ENCODE data around the gene CHEK1. TPM values are rescaled to one million over a fixed set of nuclear protein-coding genes. Genes with fewer than 3 reads are reported as not detected.

CHEK1 gene
- total and polyA plus RNA-seq, 2 of the 4 experiments (the other 2 are of a cell fraction): 16.0 to 22.6 TPM

DNA sequence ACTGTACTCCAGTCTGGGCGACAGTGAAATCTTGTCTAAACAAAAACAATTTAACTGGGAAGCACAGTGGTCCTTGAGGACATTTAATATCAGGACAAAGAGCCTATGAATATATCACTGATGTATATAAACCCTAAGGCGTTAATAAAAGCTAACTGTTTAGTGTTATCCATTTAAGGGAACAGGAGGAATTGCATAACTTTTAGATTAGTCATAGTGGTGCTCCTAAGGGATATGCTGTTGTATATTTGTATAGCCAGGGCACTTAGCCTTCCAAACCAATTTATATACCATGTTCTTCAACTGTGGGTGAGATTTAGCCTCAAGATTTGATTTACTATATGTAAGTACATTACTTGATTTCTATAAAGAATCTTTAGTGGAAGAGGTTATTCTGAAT lies 3.0 kb upstream of the CHEK1 start:
- Histone ChIP-seq H3K14ac (replicated peaks; ENCODE audit: low read depth, low read length) (peak overlapping the region; percentile 43; the same call in 1 of the 2 replicates), H2BK120ac (ENCODE audit: low read depth, low read length) (peak overlapping the region; percentile 20), H3K9ac (ENCODE audit: low read depth, low read length) (no peak overlapping the region), H3K23ac (ENCODE audit: low read depth, low read length) (no peak overlapping the region), H2BK5ac (ENCODE audit: low read depth, low read length, poor library complexity, severe bottlenecking) (peak overlapping the region; percentile 80), H2BK20ac (ENCODE audit: low read depth, low read length) (peak overlapping the region; percentile 47; the same call in 1 of the 2 replicates), H4K5ac (ENCODE audit: low read depth, low read length) (no peak overlapping the region; the same call in 1 of the 2 replicates), H3K4me1 (ENCODE audit: control insufficient read depth, insufficient read depth, low read length) (peaks cover 8% of the 10 kb centered on the region), H3K9me3 (ENCODE audit: control insufficient read depth, insufficient read depth, low read length) (no peaks in the 10 kb centered on the region), H3K56ac (ENCODE audit: extremely low read depth, insufficient read depth, low read length) (no peak overlapping the region), H3K79me1 (ENCODE audit: low read depth in 1 of 2, low read length in 2 of 2) (peaks cover 7 to 31% of the 10 kb centered on the region in 2 experiments; a peak in 3 of 4 replicates), H3K9me1 (ENCODE audit: insufficient read depth, low read length) (no peaks in the 10 kb centered on the region), H2AK9ac (replicated peaks; ENCODE audit: low read depth, low read length, poor library complexity) (no peak overlapping the region), H4K91ac (ENCODE audit: insufficient read depth, low read depth, low read length) (peak overlapping the region; percentile 76; the same call in 1 of the 2 replicates), H3K4me2 (ENCODE audit: low read depth, low read length) (no peak overlapping the region), H3K18ac (ENCODE audit: low read depth, low read length) (0 out of 2 replicates have a peak overlapping the region, but pooled peaks have one; percentile 41), H3K4ac (ENCODE audit: low read depth, low read length) (peak overlapping the region; percentile 44), H3K27ac (ENCODE audit: insufficient read depth, low read length) (peak overlapping the region; percentile 60; the same call in 1 of the 2 replicates), H2AFZ (replicated peaks; ENCODE audit: low read length, poor library complexity) (no peak overlapping the region), H2AK5ac (ENCODE audit: low read depth, low read length) (peak overlapping the region; percentile 56), H4K20me1 (ENCODE audit: insufficient read depth, low read length) (no peaks in the 10 kb centered on the region), H2BK15ac (ENCODE audit: low read depth, low read length) (peak overlapping the region; percentile 79; the same call in 1 of the 3 replicates), H3K27me3 (ENCODE audit: control insufficient read depth, insufficient read depth, low read length) (no peaks in the 10 kb centered on the region), H3K36me3 (ENCODE audit: control insufficient read depth, insufficient read depth, low read length) (peaks cover 18% of the 10 kb centered on the region), H3K4me3 (ENCODE audit: insufficient read depth, low read depth, low read length) (no peak overlapping the region), H4K8ac (ENCODE audit: low read depth in 2 of 2, low read length in 2 of 2) (peak overlapping the region in 1 of 2 experiments; percentile 79; a peak in 2 of 4 replicates)
- ChIA-PET CTCF (no interaction called here), POLR2A (ENCODE audit: unreplicated experiment) (interaction anchor here (0.6 kb wide), 1 partner anchor 19 kb away, joined by 5 read pairs; no protein-coding TSS in a partner anchor)
- in situ Hi-C loops (cut with MboI; ENCODE audit: low sequenced_read_pairs) (loop anchor here (10.0 kb wide), 1 partner anchor 253 kb away; no protein-coding TSS in a partner anchor), dilution Hi-C loops (cut with HindIII; ENCODE audit: low sequenced_read_pairs, unreplicated experiment) (no loop called here), intact Hi-C loops (cut with micrococcal nuclease) (no loop called here)
- TF ChIP-seq CEBPB (IDR thresholded peaks at IDR 0.05; ENCODE audit: low read depth, low read length): peak; percentile 89
- TF ChIP-seq MXI1 (IDR thresholded peaks at IDR 0.05; ENCODE audit: borderline replicate concordance, low read depth, low read length): no peak
- peak; percentile 57; the same call in 1 of the 2 replicates for TF ChIP-seq FOS (IDR thresholded peaks at IDR 0.05; ENCODE audit: low read depth, low read length)
- WGBS, 2 experiments (ENCODE audit: extremely low coverage in 2 of 2, insufficient read length in 1 of 2): no CpG with 5 or more reads among the region's 2 CpGs
- no TSS peak for BruUV-seq (replicated peaks)
- DNase-seq (peak; percentile 77), ATAC-seq (ENCODE audit: low read depth) (peak; percentile 22)

Measured in IMR-90 (cell line).